ENCODE results near the gene SBF2. TPM values are rescaled to one million over a fixed set of nuclear protein-coding genes. Genes with fewer than 3 reads are reported as not detected.

The SBF2 gene
- total and polyA plus RNA-seq, 9 of the 15 experiments (the other 6 are each of a cell fraction or from before 2014, with no cell fraction given) = 0.80 to 9.5 (median 5.0) TPM

GRCh38 chr11:10310301-10310841, 16.4 kb upstream of the SBF2 start:
- Histone ChIP-seq H3K79me2 (ENCODE audit: control insufficient read depth, insufficient read depth, low read length) (no peaks in the 10 kb centered on the region), H3K9me3 (replicated peaks; ENCODE audit: control insufficient read depth, insufficient read depth, low read depth, low read length) (no peaks in the 10 kb centered on the region), H3K4me2 (ENCODE audit: insufficient read depth, low read length) (no peak overlapping the region), H4K20me1 (replicated peaks; ENCODE audit: control insufficient read depth, insufficient read depth, low read length) (no peaks in the 10 kb centered on the region), H2AFZ (ENCODE audit: low read depth, low read length) (no peak overlapping the region), H3K27ac (ENCODE audit: extremely low read depth, low read depth, low read length) (no peak overlapping the region), H3K9ac (ENCODE audit: insufficient read depth in 1 of 2, low read depth in 2 of 2, low read length in 2 of 2) (no peak overlapping the region), H3K4me1 (replicated peaks in 1 of 2; ENCODE audit: control insufficient read depth in 2 of 2, insufficient read depth in 2 of 2, low read length in 2 of 2) (peaks cover 10 to 24% of the 10 kb centered on the region in 2 experiments; a peak in 4 of 5 replicates), H3K4me3 (no peak overlapping the region), H3K9me1 (ENCODE audit: control insufficient read depth, insufficient read depth, low read length) (no peaks in the 10 kb centered on the region), H3K27me3 (ENCODE audit: control insufficient read depth in 2 of 2, insufficient read depth in 2 of 2, low read length in 2 of 2) (no peaks in the 10 kb centered on the region; a peak in 2 of 5 replicates), H3K36me3 (ENCODE audit: control insufficient read depth, insufficient read depth, low read length) (no peaks in the 10 kb centered on the region)
- BruUV-seq (replicated peaks) = no TSS peak
- intact Hi-C loops (cut with micrococcal nuclease) = loop anchor here (10.0 kb wide), 1 partner anchor 206 kb away; no protein-coding TSS in a partner anchor
- no peak for TF ChIP-seq FIP1L1 (IDR thresholded peaks at IDR 0.05; ENCODE audit: low read depth, low read length, poor library complexity, severe bottlenecking)
- no peak for TF ChIP-seq NR0B1 (IDR thresholded peaks at IDR 0.05; ENCODE audit: partially characterized antibody)
- no peak for TF ChIP-seq CC2D1A (IDR thresholded peaks at IDR 0.05)
- TF ChIP-seq CREM (IDR thresholded peaks at IDR 0.05; ENCODE audit: low read depth) = no peak
- no peak for TF ChIP-seq ZC3H8 (IDR thresholded peaks at IDR 0.05)
- TF ChIP-seq PRPF4 (IDR thresholded peaks at IDR 0.05; ENCODE audit: insufficient read depth, low read depth, low read length, poor library complexity, severe bottlenecking) = no peak
- DNase-seq (ENCODE audit: extremely low read depth in 1 of 4, low spot score in 3 of 4) = no peak
- 8% methylated on average over 2 of the region's 3 CpGs for WGBS (ENCODE audit: insufficient coverage, low coverage, missing lambda C conversion rate)
- FAIRE-seq = no peak
- ATAC-seq = no peak
- in situ Hi-C loops (cut with MboI) = loop anchor here (10.0 to 25.0 kb wide), 2 partner anchors 448 to 546 kb away; no protein-coding TSS in a partner anchor
- CTCF ChIA-PET (ENCODE audit: low intra/inter-chr PET ratio) = interaction anchor here (1.2 kb wide), 1 partner anchor 553 kb away, joined by 3 read pairs; no protein-coding TSS in a partner anchor
- POLR2A ChIA-PET = interaction anchor here (0.9 to 1.5 kb wide), 3 partner anchors 77 to 1048 kb away, joined by 3 to 4 read pairs (median 3); no protein-coding TSS in a partner anchor
